HepG2 (cell line): Measurements from ENCODE around the gene WIPF2. TPM values are rescaled to one million over a fixed set of nuclear protein-coding genes. Genes with fewer than 3 reads are reported as not detected.

Experiments used
- ATF3 ChIP-seq: sonication (generic); formaldehyde crosslinking; IDR thresholded peaks from 2 replicates; pipeline ENCODE4 v1.4.0; 2020; ENCODE audit warnings: missing genetic modification reagents
- CHCHD3 ChIP-seq: sonication (generic); formaldehyde crosslinking; IDR thresholded peaks from 2 replicates; pipeline ENCODE4 v1.8.0; 2022; ENCODE audit warnings: mild to moderate bottlenecking, missing genetic modification reagents, moderate library complexity
- ETV5 ChIP-seq: IDR thresholded peaks from 2 replicates; pipeline ENCODE4 v1.6.1; 2018; ENCODE audit warnings: missing biosample characterization, missing genetic modification reagents, inconsistent platforms, borderline replicate concordance
- FOSL1 ChIP-seq: sonication (generic); formaldehyde crosslinking; IDR thresholded peaks from 2 replicates; pipeline ENCODE4 v1.9.0; 2021; ENCODE audit warnings: missing genetic modification reagents, borderline replicate concordance
- FOXO1 ChIP-seq: sonication (generic); formaldehyde crosslinking; IDR thresholded peaks from 2 replicates; pipeline ENCODE4 v1.4.0; 2020; ENCODE audit warnings: missing genetic modification reagents
- GABPB1 ChIP-seq: IDR thresholded peaks from 2 replicates; pipeline ENCODE4 v1.6.1; 2016; ENCODE audit warnings: mild to moderate bottlenecking, missing genetic modification reagents, moderate library complexity, missing compliant biosample characterization
- HNRNPL ChIP-seq: fragments of 200-400 bp; formaldehyde crosslinking; IDR thresholded peaks from 2 replicates; pipeline ENCODE4 v1.6.1; 2017; ENCODE audit warnings: mild to moderate bottlenecking, low read depth, low read length
- JUND ChIP-seq: sonication (generic); formaldehyde crosslinking; IDR thresholded peaks from 2 replicates; pipeline ENCODE4 v1.8.0; 2022; ENCODE audit warnings: mild to moderate bottlenecking, missing genetic modification reagents
- MAFF ChIP-seq: IDR thresholded peaks from 2 replicates; pipeline ENCODE4 v1.6.1; 2011; ENCODE audit warnings: low read depth, low read length, improper control_type of control experiment
- MTA1 ChIP-seq: sonication (generic); formaldehyde crosslinking; IDR thresholded peaks from 2 replicates; pipeline ENCODE4 v1.4.0; 2020; ENCODE audit warnings: missing genetic modification reagents, mild to moderate bottlenecking, borderline replicate concordance
- SAP130 ChIP-seq: IDR thresholded peaks from 2 replicates; pipeline ENCODE4 v1.6.1; 2016; ENCODE audit warnings: low read depth
- TFAP4 ChIP-seq: sonication (generic); IDR thresholded peaks from 2 replicates; pipeline ENCODE4 v1.6.1; 2016; ENCODE audit warnings: low read depth, borderline replicate concordance
- ZNF362 ChIP-seq: sonication (generic); formaldehyde crosslinking; IDR thresholded peaks from 2 replicates; pipeline ENCODE4 v1.4.0; 2020; ENCODE audit warnings: missing genetic modification reagents, mild to moderate bottlenecking, borderline replicate concordance
- polyA plus RNA-seq, 8 experiments: library from polyadenylated mRNA; depleted of rRNA in 3 of 8; stranded (reverse) in 7 of 8; unstranded in 1 of 8; fragments of >200 nt; fragmentation: Illumina TruSeq in 4 of 8; extraction: Trizol in 4 of 8; gene quantifications; 2 replicates each; pipeline versions ENCODE4 v1.2.1 to v1.2.3, GENCODE V29; 2011 to 2016; ENCODE audit warnings: low read depth in 4 of 8, missing spikeins in 1 of 8, mixed read lengths in 1 of 8; ENCODE audit not compliant: insufficient read depth in 1 of 8
- total RNA-seq, 5 experiments: library from RNA; depleted of rRNA; stranded (reverse); fragments of >200 nt; fragmentation: Illumina TruSeq; extraction: Trizol; gene quantifications; 2 replicates each; pipeline ENCODE4 v1.2.3, GENCODE V29; 2016; ENCODE audit warnings: low read depth in 1 of 5
- TF ChIP-seq, protein P1 (sequence below): sonication (generic); formaldehyde crosslinking; IDR thresholded peaks from 2 replicates; pipeline ENCODE4 v1.4.0; 2020; ENCODE audit warnings: missing genetic modification reagents
- TF ChIP-seq, protein P2 (sequence below): sonication (generic); formaldehyde crosslinking; IDR thresholded peaks from 2 replicates; pipeline ENCODE4 v1.4.0; 2020; ENCODE audit warnings: missing genetic modification reagents

Gene WIPF2
- total and polyA plus RNA-seq, 2 of the 13 experiments (the other 11 are each of a cell fraction or from before 2014, with no cell fraction given): 7.2 to 10.8 TPM

DNA sequence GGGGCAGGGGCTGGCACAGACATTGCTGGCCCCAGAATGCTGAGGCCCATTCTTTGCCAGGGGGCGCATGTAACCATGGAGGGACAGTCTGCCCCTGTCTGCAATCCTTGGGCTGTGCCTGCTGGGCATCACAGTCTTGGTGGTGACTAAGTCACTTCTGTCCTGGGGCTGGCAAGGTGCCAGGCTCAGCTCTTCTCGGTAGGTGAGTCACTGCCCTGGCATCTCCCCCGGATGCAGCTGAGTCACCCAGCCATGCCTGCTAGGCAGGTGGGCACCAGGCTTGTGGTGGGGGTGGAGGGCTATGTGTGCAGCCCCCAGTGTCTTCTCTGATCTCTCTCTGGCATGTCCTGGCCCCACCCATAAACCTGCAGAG, 95.5 kb downstream of the WIPF2 start (continued):
- TF ChIP-seq TFAP4 (peak; percentile 42; the same call in 1 of the 2 replicates), CHCHD3 (CRISPR knock-in tag) (no peak), JUND (peak; percentile 59; the same call in 1 of the 2 replicates), MTA1 (CRISPR knock-in tag) (0 out of 2 replicates have a peak, but pooled peaks have one; percentile 37), FOSL1 (CRISPR knock-in tag) (peak; percentile 54), ETV5 (CRISPR knock-in tag) (peak; percentile 72; the same call in 1 of the 2 replicates), ZNF362 (no peak), HNRNPL (peak; percentile 97), MAFF (peak; percentile 15; the same call in 1 of the 2 replicates), SAP130 (CRISPR knock-in tag) (peak; percentile 41), GABPB1 (peak; percentile 23; the same call in 1 of the 2 replicates), ATF3 (CRISPR knock-in tag) (peak; percentile 79), FOXO1 (CRISPR knock-in tag) (no peak)
- TF ChIP-seq, protein P1, sequence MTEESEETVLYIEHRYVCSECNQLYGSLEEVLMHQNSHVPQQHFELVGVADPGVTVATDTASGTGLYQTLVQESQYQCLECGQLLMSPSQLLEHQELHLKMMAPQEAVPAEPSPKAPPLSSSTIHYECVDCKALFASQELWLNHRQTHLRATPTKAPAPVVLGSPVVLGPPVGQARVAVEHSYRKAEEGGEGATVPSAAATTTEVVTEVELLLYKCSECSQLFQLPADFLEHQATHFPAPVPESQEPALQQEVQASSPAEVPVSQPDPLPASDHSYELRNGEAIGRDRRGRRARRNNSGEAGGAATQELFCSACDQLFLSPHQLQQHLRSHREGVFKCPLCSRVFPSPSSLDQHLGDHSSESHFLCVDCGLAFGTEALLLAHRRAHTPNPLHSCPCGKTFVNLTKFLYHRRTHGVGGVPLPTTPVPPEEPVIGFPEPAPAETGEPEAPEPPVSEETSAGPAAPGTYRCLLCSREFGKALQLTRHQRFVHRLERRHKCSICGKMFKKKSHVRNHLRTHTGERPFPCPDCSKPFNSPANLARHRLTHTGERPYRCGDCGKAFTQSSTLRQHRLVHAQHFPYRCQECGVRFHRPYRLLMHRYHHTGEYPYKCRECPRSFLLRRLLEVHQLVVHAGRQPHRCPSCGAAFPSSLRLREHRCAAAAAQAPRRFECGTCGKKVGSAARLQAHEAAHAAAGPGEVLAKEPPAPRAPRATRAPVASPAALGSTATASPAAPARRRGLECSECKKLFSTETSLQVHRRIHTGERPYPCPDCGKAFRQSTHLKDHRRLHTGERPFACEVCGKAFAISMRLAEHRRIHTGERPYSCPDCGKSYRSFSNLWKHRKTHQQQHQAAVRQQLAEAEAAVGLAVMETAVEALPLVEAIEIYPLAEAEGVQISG: no peak
- TF ChIP-seq, protein P2, sequence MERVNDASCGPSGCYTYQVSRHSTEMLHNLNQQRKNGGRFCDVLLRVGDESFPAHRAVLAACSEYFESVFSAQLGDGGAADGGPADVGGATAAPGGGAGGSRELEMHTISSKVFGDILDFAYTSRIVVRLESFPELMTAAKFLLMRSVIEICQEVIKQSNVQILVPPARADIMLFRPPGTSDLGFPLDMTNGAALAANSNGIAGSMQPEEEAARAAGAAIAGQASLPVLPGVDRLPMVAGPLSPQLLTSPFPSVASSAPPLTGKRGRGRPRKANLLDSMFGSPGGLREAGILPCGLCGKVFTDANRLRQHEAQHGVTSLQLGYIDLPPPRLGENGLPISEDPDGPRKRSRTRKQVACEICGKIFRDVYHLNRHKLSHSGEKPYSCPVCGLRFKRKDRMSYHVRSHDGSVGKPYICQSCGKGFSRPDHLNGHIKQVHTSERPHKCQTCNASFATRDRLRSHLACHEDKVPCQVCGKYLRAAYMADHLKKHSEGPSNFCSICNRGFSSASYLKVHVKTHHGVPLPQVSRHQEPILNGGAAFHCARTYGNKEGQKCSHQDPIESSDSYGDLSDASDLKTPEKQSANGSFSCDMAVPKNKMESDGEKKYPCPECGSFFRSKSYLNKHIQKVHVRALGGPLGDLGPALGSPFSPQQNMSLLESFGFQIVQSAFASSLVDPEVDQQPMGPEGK (CRISPR knock-in tag): peak; percentile 56
